H9 (cell line): ENCODE data around the gene MTG1. TPM values are rescaled to one million over a fixed set of nuclear protein-coding genes. Genes with fewer than 3 reads are reported as not detected.

ENCODE experiments used
- DNase-seq: peaks from one replicate; pipeline ENCODE4 v3.0.0-alpha.2; 2017
- H2AFZ ChIP-seq: one replicate; pipeline ENCODE4 v1.6.1; 2013; ENCODE audit warnings: mild to moderate bottlenecking, low read length, control low read depth, moderate library complexity
- H2AK5ac ChIP-seq: 2 replicates; pipeline ENCODE4 v1.6.1; 2013; ENCODE audit warnings: low read length, control low read depth, mixed read lengths; ENCODE audit not compliant: insufficient read length
- H2BK120ac ChIP-seq: one replicate; pipeline ENCODE4 v1.6.1; 2013; ENCODE audit warnings: low read depth, mild to moderate bottlenecking, low read length, control low read depth, inconsistent platforms; ENCODE audit not compliant: poor library complexity, severe bottlenecking
- H2BK12ac ChIP-seq: 2 replicates; pipeline ENCODE4 v1.6.1; 2013; ENCODE audit warnings: low read length, control low read depth, mixed read lengths, low read depth; ENCODE audit not compliant: insufficient read length
- H2BK15ac ChIP-seq: 2 replicates; pipeline ENCODE4 v1.6.1; 2013; ENCODE audit warnings: low read depth, low read length, control low read depth
- H2BK20ac ChIP-seq: one replicate; pipeline ENCODE4 v1.6.1; 2013; ENCODE audit warnings: low read depth, mild to moderate bottlenecking, low read length, control low read depth, inconsistent platforms; ENCODE audit not compliant: poor library complexity, severe bottlenecking
- H2BK5ac ChIP-seq: 2 replicates; pipeline ENCODE4 v1.6.1; 2013; ENCODE audit warnings: low read length, control low read depth, mixed read lengths; ENCODE audit not compliant: insufficient read length
- H3K14ac ChIP-seq: 2 replicates; pipeline ENCODE4 v1.6.1; 2013; ENCODE audit warnings: low read length, control low read depth; ENCODE audit not compliant: insufficient read depth
- H3K18ac ChIP-seq: 2 replicates; pipeline ENCODE4 v1.6.1; 2013; ENCODE audit warnings: low read depth, mild to moderate bottlenecking, mixed read lengths, low read length, control low read depth; ENCODE audit not compliant: insufficient read length
- H3K23ac ChIP-seq: 2 replicates; pipeline ENCODE4 v1.6.1; 2013; ENCODE audit warnings: low read length, control low read depth, mixed read lengths, low read depth; ENCODE audit not compliant: insufficient read length
- H3K23me2 ChIP-seq: 2 replicates; pipeline ENCODE4 v1.6.1; 2013; ENCODE audit warnings: low read depth, mild to moderate bottlenecking, mixed read lengths, low read length, control low read depth; ENCODE audit not compliant: insufficient read length, poor library complexity, severe bottlenecking
- H3K27ac ChIP-seq: 2 replicates; pipeline ENCODE4 v1.5.1; 2013; ENCODE audit warnings: low read length, control low read depth, mixed read lengths, low read depth; ENCODE audit not compliant: insufficient read length
- H3K27me3 ChIP-seq: 2 replicates; pipeline ENCODE4 v1.6.1; 2013; ENCODE audit warnings: low read length, control low read depth, inconsistent platforms; ENCODE audit not compliant: insufficient read depth
- H3K4ac ChIP-seq: 2 replicates; pipeline ENCODE4 v1.6.1; 2013; ENCODE audit warnings: low read depth, mild to moderate bottlenecking, control low read depth, inconsistent platforms, low read length, moderate library complexity
- H3K4me1 ChIP-seq: 2 replicates; pipeline ENCODE4 v1.6.1; 2013; ENCODE audit warnings: low read length, control low read depth, inconsistent platforms; ENCODE audit not compliant: insufficient read depth
- H3K4me2 ChIP-seq: 2 replicates; pipeline ENCODE4 v1.6.1; 2013; ENCODE audit warnings: low read length, control low read depth, mixed read lengths; ENCODE audit not compliant: insufficient read length, insufficient read depth
- H3K56ac ChIP-seq: 2 replicates; pipeline ENCODE4 v1.6.1; 2013; ENCODE audit warnings: low read depth, mild to moderate bottlenecking, mixed read lengths, low read length, control low read depth; ENCODE audit not compliant: insufficient read length
- H3K79me1 ChIP-seq: 2 replicates; pipeline ENCODE4 v1.6.1; 2013; ENCODE audit warnings: low read depth, mild to moderate bottlenecking, moderate library complexity, low read length, control low read depth, inconsistent platforms; ENCODE audit not compliant: insufficient read depth, poor library complexity, severe bottlenecking
- H3K79me2 ChIP-seq: 2 replicates; pipeline ENCODE4 v1.6.1; 2013; ENCODE audit warnings: low read length, control low read depth, inconsistent platforms; ENCODE audit not compliant: insufficient read depth
- H3K9ac ChIP-seq: 2 replicates; pipeline ENCODE4 v1.6.1; 2013; ENCODE audit warnings: low read length, control low read depth, mixed read lengths; ENCODE audit not compliant: insufficient read length; ENCODE audit errors: extremely low read depth
- H3K9me3 ChIP-seq: one replicate; pipeline ENCODE4 v1.6.1; 2013; ENCODE audit warnings: low read depth, low read length, inconsistent platforms; ENCODE audit not compliant: control insufficient read depth
- H3T11ph ChIP-seq: one replicate; pipeline ENCODE4 v1.6.1; 2013; ENCODE audit warnings: mild to moderate bottlenecking, low read length, control low read depth, inconsistent platforms
- H4K20me1 ChIP-seq: one replicate; pipeline ENCODE4 v1.6.1; 2013; ENCODE audit not compliant: control insufficient read depth, insufficient read length, insufficient read depth
- H4K5ac ChIP-seq: 2 replicates; pipeline ENCODE4 v1.6.1; 2013; ENCODE audit warnings: low read depth, mild to moderate bottlenecking, mixed read lengths, low read length, control low read depth; ENCODE audit not compliant: insufficient read length
- H4K8ac ChIP-seq: replicated peaks from 2 replicates; pipeline ENCODE4 v1.6.1; 2013; ENCODE audit warnings: low read length, control low read depth, mixed read lengths, low read depth; ENCODE audit not compliant: insufficient read length
- H4K91ac ChIP-seq: 2 replicates; pipeline ENCODE4 v1.6.1; 2013; ENCODE audit warnings: low read depth, mild to moderate bottlenecking, moderate library complexity, mixed read lengths, low read length, control low read depth; ENCODE audit not compliant: insufficient read length
- H3K27ac Mint-ChIP-seq, 3 experiments: 2 replicates in 2 of 3; 3 replicates in 1 of 3; pipeline ENCODE4 v1.8.0; 2020 to 2021; ENCODE audit warnings: mixed read lengths in 3 of 3, mild to moderate bottlenecking in 1 of 3, moderate library complexity in 1 of 3
- H3K27me3 Mint-ChIP-seq: 2 replicates; pipeline ENCODE4 v1.8.0; 2021; ENCODE audit warnings: low read depth, mild to moderate bottlenecking, moderate library complexity, mixed read lengths
- H3K36me3 Mint-ChIP-seq, 3 experiments: 2 replicates in 2 of 3; 3 replicates in 1 of 3; pipeline ENCODE4 v1.8.0; 2020 to 2021; ENCODE audit warnings: low read depth in 3 of 3, mixed read lengths in 3 of 3; ENCODE audit not compliant: insufficient read depth in 1 of 3
- H3K4me1 Mint-ChIP-seq, 2 experiments: 2 replicates each; pipeline ENCODE4 v1.8.0; 2020; ENCODE audit warnings: mixed read lengths in 2 of 2
- H3K4me3 Mint-ChIP-seq, 2 experiments: 2 replicates in 1 of 2; 3 replicates in 1 of 2; pipeline ENCODE4 v1.8.0; 2020 to 2021; ENCODE audit warnings: mild to moderate bottlenecking in 2 of 2, mixed read lengths in 2 of 2, moderate library complexity in 1 of 2
- H3K9me3 Mint-ChIP-seq, 2 experiments: 2 replicates in 1 of 2; 3 replicates in 1 of 2; pipeline ENCODE4 v1.8.0; 2020; ENCODE audit warnings: mild to moderate bottlenecking in 2 of 2, mixed read lengths in 2 of 2, moderate library complexity in 1 of 2
- WGBS: extraction: QIAGEN DNeasy Blood & Tissue Kit; methylation state at CpG from one replicate; pipeline ENCODE4 v1.1.7; 2013; ENCODE audit warnings: missing lambda C conversion rate, low lambda C conversion rate, mixed read lengths; ENCODE audit not compliant: insufficient read length; ENCODE audit errors: extremely low coverage; 5-methylcytosine and 5-hydroxymethylcytosine counted together
- total RNA-seq: library from RNA; stranded (reverse); gene quantifications from 2 replicates; pipeline ENCODE4 v1.2.1, GENCODE V29; 2021
- TF ChIP-seq, protein P1 (sequence below): fragments of 200-600 bp; sonication (generic); conservative IDR thresholded peaks from 3 replicates; pipeline ENCODE4 v1.8.0; 2021; ENCODE audit warnings: antibody characterized with exemption, mild to moderate bottlenecking

The MTG1 gene
- total RNA-seq, 1 experiment from 2014 or later, result 65.3 TPM

DNA sequence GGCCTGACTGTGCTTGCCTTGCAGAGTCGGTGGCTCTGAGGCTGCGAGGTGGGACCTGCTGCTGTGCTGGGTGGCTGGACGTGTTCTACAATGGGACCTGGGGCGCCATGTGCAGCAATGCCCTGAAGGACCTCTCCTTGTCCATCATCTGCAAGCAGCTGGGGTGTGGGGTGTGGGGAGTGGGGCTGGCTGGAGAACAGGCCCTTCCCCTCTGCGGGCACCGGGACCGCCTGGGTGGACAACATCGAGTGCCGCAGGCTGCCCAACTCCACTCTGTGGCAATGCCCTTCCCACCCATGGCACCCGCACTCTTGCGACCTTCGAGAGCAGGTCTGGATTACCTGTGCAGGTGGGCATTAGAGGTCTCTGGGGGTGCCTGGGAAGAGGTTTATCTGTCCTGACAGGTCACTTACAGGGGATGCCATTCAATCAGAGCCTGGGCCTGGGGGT, 70.7 kb downstream of the MTG1 start:
- no peak overlapping the region for H2BK12ac ChIP-seq
- no peak overlapping the region for H2AFZ ChIP-seq
- H3K23me2 ChIP-seq, result no peaks in the 10 kb centered on the region
- H3K23ac ChIP-seq, result no peak overlapping the region
- H3K27ac ChIP-seq, result no peak overlapping the region
- no peaks in the 10 kb centered on the region for H3K4me1 Mint-ChIP-seq
- H3K79me1 ChIP-seq, result no peaks in the 10 kb centered on the region
- TF ChIP-seq, protein P1, sequence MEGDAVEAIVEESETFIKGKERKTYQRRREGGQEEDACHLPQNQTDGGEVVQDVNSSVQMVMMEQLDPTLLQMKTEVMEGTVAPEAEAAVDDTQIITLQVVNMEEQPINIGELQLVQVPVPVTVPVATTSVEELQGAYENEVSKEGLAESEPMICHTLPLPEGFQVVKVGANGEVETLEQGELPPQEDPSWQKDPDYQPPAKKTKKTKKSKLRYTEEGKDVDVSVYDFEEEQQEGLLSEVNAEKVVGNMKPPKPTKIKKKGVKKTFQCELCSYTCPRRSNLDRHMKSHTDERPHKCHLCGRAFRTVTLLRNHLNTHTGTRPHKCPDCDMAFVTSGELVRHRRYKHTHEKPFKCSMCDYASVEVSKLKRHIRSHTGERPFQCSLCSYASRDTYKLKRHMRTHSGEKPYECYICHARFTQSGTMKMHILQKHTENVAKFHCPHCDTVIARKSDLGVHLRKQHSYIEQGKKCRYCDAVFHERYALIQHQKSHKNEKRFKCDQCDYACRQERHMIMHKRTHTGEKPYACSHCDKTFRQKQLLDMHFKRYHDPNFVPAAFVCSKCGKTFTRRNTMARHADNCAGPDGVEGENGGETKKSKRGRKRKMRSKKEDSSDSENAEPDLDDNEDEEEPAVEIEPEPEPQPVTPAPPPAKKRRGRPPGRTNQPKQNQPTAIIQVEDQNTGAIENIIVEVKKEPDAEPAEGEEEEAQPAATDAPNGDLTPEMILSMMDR, result no peak
- no peak overlapping the region for H2BK15ac ChIP-seq
- no peaks in the 10 kb centered on the region for H3K4me1 ChIP-seq
- H2AK5ac ChIP-seq, result no peak overlapping the region
- peaks cover 6% of the 10 kb centered on the region for H3K27me3 Mint-ChIP-seq
- no peak overlapping the region for H3K56ac ChIP-seq
- peaks cover 9 to 31% (median 20%) of the 10 kb centered on the region in 3 experiments; a peak in 6 of 7 replicates for H3K36me3 Mint-ChIP-seq
- H2BK20ac ChIP-seq, result no peak overlapping the region
- H2BK5ac ChIP-seq, result no peak overlapping the region
- H3K14ac ChIP-seq, result no peak overlapping the region
- no peaks in the 10 kb centered on the region for H3K27me3 ChIP-seq
- H3K9me3 Mint-ChIP-seq, result peaks cover 83 to 89% of the 10 kb centered on the region in 2 experiments
- H3K4ac ChIP-seq, result no peak overlapping the region
- no CpG with 5 or more reads among the region's 12 CpGs for WGBS
- no peak overlapping the region for H3K27ac Mint-ChIP-seq
- no peak overlapping the region for H4K8ac ChIP-seq
- no peak overlapping the region for H3T11ph ChIP-seq
- no peaks in the 10 kb centered on the region for H3K79me2 ChIP-seq
- no peak for DNase-seq
- H3K9ac ChIP-seq, result no peak overlapping the region
- no peak overlapping the region for H4K5ac ChIP-seq
- H3K4me2 ChIP-seq, result no peak overlapping the region
- no peak overlapping the region for H4K91ac ChIP-seq
- no peaks in the 10 kb centered on the region for H4K20me1 ChIP-seq
- H3K18ac ChIP-seq, result no peak overlapping the region
- no peak overlapping the region for H2BK120ac ChIP-seq
- peaks cover 66% of the 10 kb centered on the region for H3K9me3 ChIP-seq
- H3K4me3 Mint-ChIP-seq, result no peak overlapping the region
